Tibial nerve (tissue), 4 donors: ENCODE measurements around the gene ZNF335. TPM values are rescaled to one million over a fixed set of nuclear protein-coding genes. Genes with fewer than 3 reads are reported as not detected.
"Not testable (repeated sequence)": the region's sequence is repeated elsewhere in the genome, so short reads cannot be mapped to it uniquely, and the experiment has no call there.

ENCODE experiments used
- DNase-seq, 2 donors: peaks; one replicate each; pipeline ENCODE4 v3.0.0-alpha.2; 2019; ENCODE audit warnings: low spot score in 2 of 2
- H3K27ac ChIP-seq, 4 donors: fragments of 200-600 bp; sonication (generic) in 3 of 4; one replicate each; pipeline ENCODE4 v1.5.1; 2017 to 2019; ENCODE audit warnings: mild to moderate bottlenecking in 1 of 4
- H3K27me3 ChIP-seq, 2 donors: fragments of 200-600 bp; sonication (generic) in 1 of 2; one replicate each; pipeline versions ENCODE4 v1.5.1 to v1.6.0; 2017 to 2019
- H3K36me3 ChIP-seq, 3 donors: fragments of 200-600 bp; sonication (generic); one replicate each; pipeline ENCODE4 v1.5.1; 2018 to 2019
- H3K4me1 ChIP-seq, 4 donors: fragments of 200-600 bp; sonication (generic) in 3 of 4; one replicate each; pipeline ENCODE4 v1.5.1; 2017 to 2019
- H3K4me3 ChIP-seq, 4 donors: fragments of 200-600 bp; sonication (generic) in 3 of 4; one replicate each; pipeline ENCODE4 v1.5.1; 2017 to 2019; ENCODE audit warnings: mild to moderate bottlenecking in 1 of 4, moderate library complexity in 1 of 4
- H3K9me3 ChIP-seq, 4 donors: fragments of 200-600 bp; sonication (generic) in 3 of 4; one replicate each; pipeline ENCODE4 v1.5.1; 2017 to 2019
- EP300 ChIP-seq, 2 donors: sonication (generic); formaldehyde crosslinking; IDR thresholded peaks; one replicate each; pipeline ENCODE4 v1.6.1; 2017; ENCODE audit warnings: antibody characterized with exemption in 2 of 2, mild to moderate bottlenecking in 1 of 2
- POLR2A ChIP-seq, 2 donors: fragments of 450-650 bp; IDR thresholded peaks; one replicate each; pipeline ENCODE4 v1.6.1; 2017; ENCODE audit warnings: antibody characterized with exemption in 2 of 2, mild to moderate bottlenecking in 2 of 2, moderate library complexity in 2 of 2
- WGBS, 2 donors: methylation state at CpG; one replicate each; pipeline ENCODE4 v1.1.5; 2018; 5-methylcytosine and 5-hydroxymethylcytosine counted together
- total RNA-seq, 4 donors: library from RNA; depleted of rRNA; stranded (reverse); fragments of >200 nt; gene quantifications; one replicate each; pipeline ENCODE4 v1.1.0, GENCODE V29; 2016
- TF ChIP-seq, protein P1 (sequence below), 5 experiments: fragments of 200-600 bp in 3 of 5; fragments of 450-650 bp in 2 of 5; sonication (generic) in 3 of 5; IDR thresholded peaks; one replicate each; pipeline ENCODE4 v1.5.1; 2016 to 2019; ENCODE audit warnings: antibody characterized with exemption in 5 of 5, mild to moderate bottlenecking in 3 of 5, moderate library complexity in 2 of 5

Gene ZNF335
- total RNA-seq, 4 donors from 2014 or later = 24.3 to 42.3 (median 28.6) TPM

DNA sequence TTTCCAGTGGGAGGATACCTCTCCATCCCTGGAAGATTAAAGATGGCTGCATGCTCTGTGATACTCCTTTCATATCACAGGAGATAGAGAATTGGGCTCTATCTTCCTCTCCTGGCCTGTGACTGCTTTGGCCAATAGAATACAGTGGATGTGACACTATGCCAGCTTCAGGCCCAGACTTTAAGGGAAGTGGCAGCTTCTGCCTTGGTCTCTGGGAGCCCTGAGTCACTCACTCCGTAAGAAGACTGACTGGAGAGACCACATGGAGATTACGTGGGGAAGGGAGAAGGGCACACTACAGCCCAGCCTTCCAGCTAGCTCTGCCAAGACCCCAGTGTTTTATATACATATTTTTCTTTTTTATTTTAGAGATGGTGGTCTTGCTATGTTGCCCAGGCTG lies 26.3 kb upstream of the ZNF335 start:
- Histone ChIP-seq H3K27ac (no peak overlapping the region), H3K9me3 (no peaks in the 10 kb centered on the region), H3K4me3 (no peak overlapping the region), H3K36me3 (no peaks in the 10 kb centered on the region), H3K27me3 (peaks cover 0 to 77% of the 10 kb centered on the region in 2 donors), H3K4me1 (peaks cover 0 to 14% (median 4%) of the 10 kb centered on the region in 4 donors)
- WGBS, 2 donors = 44 to 66% methylated on average over 2 of the region's 2 CpGs
- no peak for DNase-seq
- TF ChIP-seq EP300 (IDR thresholded peaks at IDR 0.05) (no peak), POLR2A (IDR thresholded peaks at IDR 0.05) (no peak)
- TF ChIP-seq, protein P1, sequence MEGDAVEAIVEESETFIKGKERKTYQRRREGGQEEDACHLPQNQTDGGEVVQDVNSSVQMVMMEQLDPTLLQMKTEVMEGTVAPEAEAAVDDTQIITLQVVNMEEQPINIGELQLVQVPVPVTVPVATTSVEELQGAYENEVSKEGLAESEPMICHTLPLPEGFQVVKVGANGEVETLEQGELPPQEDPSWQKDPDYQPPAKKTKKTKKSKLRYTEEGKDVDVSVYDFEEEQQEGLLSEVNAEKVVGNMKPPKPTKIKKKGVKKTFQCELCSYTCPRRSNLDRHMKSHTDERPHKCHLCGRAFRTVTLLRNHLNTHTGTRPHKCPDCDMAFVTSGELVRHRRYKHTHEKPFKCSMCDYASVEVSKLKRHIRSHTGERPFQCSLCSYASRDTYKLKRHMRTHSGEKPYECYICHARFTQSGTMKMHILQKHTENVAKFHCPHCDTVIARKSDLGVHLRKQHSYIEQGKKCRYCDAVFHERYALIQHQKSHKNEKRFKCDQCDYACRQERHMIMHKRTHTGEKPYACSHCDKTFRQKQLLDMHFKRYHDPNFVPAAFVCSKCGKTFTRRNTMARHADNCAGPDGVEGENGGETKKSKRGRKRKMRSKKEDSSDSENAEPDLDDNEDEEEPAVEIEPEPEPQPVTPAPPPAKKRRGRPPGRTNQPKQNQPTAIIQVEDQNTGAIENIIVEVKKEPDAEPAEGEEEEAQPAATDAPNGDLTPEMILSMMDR (IDR thresholded peaks at IDR 0.05) = no peak

DNA sequence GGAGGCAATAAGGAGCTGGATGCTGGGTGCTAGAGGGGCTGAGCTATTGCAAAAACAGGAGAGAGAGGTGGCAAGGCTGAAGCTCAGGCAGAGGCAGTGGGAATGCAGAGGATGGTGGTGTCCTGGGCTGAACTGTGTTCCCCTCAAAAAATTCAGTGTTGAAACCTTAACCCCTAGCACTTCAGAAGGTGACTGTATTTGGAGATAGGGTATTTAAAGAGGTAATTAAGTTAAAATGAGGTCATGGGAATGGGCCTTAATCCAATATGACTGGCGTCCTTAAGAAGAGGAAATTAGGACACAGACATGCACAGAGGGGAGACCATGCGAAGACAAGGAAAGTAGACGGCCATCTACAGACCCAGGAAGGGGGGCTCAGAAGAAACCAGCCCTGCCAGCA lies 25.2 kb upstream of the ZNF335 start:
- Histone ChIP-seq H3K9me3 (no peaks in the 10 kb centered on the region), H3K4me1 (peaks cover 0 to 14% (median 4%) of the 10 kb centered on the region in 4 donors), H3K36me3 (no peaks in the 10 kb centered on the region), H3K4me3 (no peak overlapping the region), H3K27ac (no peak overlapping the region), H3K27me3 (peaks cover 0 to 79% of the 10 kb centered on the region in 2 donors)
- TF ChIP-seq EP300 (IDR thresholded peaks at IDR 0.05) = no peak
- TF ChIP-seq POLR2A (IDR thresholded peaks at IDR 0.05) = no peak
- TF ChIP-seq, protein P1 (IDR thresholded peaks at IDR 0.05) = no peak
- 22 to 34% methylated on average over 3 of the region's 3 CpGs for WGBS, 2 donors
- DNase-seq = no peak

DNA sequence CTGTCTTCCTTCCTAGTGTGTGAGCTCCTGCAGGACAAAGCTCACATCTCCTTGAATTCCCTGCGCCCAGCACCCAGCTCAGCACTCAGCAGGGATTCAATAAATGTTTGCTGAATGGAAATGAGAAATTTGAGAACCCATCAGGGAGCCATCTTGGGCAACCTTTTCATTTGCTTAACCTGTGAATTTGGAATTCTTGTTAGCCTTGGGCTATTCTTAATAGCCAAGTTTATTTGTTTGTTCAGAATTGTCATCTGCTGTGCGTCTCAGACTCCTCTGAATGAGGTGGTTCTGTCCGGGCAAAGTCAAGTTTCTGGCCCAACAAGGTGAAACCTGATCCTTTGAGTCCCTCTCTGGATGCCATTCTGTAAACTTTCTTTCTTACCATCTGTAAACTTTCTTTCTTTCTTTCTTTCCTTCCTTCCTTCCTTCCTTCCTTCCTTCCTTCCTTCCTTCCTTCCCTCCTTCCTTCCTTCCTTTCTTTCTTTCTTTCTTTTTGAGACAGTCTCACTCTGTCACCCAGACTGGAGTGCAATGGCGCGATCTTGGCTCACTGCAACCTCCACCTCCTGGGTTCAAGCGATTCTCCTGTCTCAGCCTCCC lies 23.6 kb upstream of the ZNF335 start:
- H3K36me3 ChIP-seq, H3K4me3 ChIP-seq, DNase-seq, H3K27ac ChIP-seq, H3K9me3 ChIP-seq, H3K4me1 ChIP-seq: not testable (repeated sequence)
- peaks cover 0 to 82% of the 10 kb centered on the region in 2 donors for H3K27me3 ChIP-seq
- 73 to 76% methylated on average over 6 of the region's 6 CpGs for WGBS, 2 donors

DNA sequence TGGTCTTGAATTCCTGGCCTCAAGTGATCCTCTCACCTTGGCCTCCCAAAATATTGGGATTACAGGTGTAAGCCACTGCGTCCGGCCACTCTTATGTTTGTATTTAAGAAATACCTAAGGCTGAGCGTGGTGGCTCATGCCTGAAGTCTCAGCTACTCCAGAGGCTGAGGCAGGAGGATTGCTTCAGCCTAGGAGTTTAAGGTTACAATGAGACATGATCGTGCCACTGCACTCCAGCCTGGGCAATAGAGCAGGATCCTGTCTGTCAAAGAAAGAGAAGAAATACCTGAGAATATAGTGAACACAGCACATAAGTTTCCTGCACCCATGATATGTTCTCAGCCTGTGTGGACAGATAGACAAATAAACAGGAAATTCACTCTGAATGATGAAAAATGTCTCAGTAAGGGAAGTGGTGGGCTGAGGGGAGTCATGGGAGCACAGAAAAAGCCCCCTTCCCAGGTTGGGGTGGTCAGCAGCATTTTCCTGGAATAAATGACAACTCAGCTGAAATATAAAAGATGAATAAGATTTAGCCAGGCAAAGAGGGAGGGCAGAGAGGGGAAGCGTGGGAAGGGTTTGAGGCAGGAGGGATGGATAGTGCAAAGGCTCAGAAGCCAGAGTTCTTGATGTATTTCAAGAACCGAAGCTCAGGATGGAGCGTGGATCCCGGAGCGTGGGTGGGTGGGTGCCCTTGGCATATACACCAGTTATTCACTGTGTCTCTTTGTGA lies 22.9 kb upstream of the ZNF335 start:
- Histone ChIP-seq H3K4me3 (no peak overlapping the region), H3K36me3 (no peaks in the 10 kb centered on the region), H3K4me1 (peaks cover 0 to under 1% (median 0%) of the 10 kb centered on the region in 4 donors), H3K27me3 (peaks cover 0 to 82% of the 10 kb centered on the region in 2 donors), H3K9me3 (no peaks in the 10 kb centered on the region), H3K27ac (no peak overlapping the region)
- TF ChIP-seq POLR2A (IDR thresholded peaks at IDR 0.05) (no peak), EP300 (IDR thresholded peaks at IDR 0.05) (no peak)
- TF ChIP-seq, protein P1 (IDR thresholded peaks at IDR 0.05) = no peak
- DNase-seq = no peak
- 50 to 56% methylated on average over 9 of the region's 9 CpGs for WGBS, 2 donors

DNA sequence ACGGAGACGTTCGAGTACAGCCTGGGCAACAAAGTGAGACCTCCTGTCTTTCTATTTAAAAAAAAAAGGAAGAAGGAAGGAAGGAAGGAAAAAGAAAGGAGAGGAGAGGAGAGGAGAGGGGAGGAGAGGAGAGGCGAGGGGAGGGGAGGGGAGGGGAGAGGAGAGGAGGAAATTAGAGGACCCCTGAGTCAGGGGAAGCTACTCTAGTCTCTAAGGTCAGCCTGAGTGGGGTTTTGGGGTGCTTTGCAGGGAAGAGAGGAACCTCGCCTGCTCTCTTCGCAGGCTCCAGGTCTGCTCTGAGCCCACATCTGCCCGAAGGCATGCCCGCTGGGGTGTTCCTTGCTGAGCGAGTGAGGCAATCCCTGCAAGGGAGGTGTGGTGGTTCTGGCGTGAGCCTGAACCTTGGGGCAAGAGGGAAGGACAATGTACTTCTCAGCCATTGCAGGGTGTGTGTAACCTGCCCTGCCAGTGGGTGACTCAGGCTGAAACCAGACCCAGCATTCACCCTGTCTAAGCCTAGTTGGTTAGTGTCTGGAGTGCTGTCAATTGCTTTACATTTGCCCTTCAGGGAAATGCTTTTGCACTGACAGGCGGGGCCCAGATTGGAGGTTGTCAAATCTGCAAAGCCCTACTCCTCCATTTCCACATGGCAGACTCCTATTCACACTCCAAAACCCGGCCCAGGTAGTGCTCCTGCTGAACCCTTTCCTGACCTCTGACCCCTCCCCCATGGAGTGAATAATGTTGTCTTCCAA lies 21.4 kb upstream of the ZNF335 start:
- TF ChIP-seq, protein P1 (IDR thresholded peaks at IDR 0.05) = no peak
- TF ChIP-seq POLR2A (IDR thresholded peaks at IDR 0.05) = no peak
- no peak for TF ChIP-seq EP300 (IDR thresholded peaks at IDR 0.05)
- DNase-seq = no peak
- no peak overlapping the region for H3K4me3 ChIP-seq
- no peak overlapping the region for H3K27ac ChIP-seq
- no peaks in the 10 kb centered on the region for H3K9me3 ChIP-seq
- H3K36me3 ChIP-seq = no peaks in the 10 kb centered on the region
- peaks cover 0 to 80% of the 10 kb centered on the region in 2 donors for H3K27me3 ChIP-seq
- 62 to 68% methylated on average over 11 to 12 of the region's 12 CpGs for WGBS, 2 donors
- no peaks in the 10 kb centered on the region for H3K4me1 ChIP-seq
